Measurements from ENCODE around the gene CXorf65.

CXorf65 gene

GRCh38 chrX:71106427-71106826 lies at the start of gene CXorf65:
CXorf65 (minus strand) TSS chrX:71106740; CDS start chrX:71106556, 184 bp downstream.
- DNase-seq: peak; percentile 17 to 55

- DNase-seq: no peak
These were observed 48.1 kb upstream of the CXorf65 start for GRCh38 chrX:71154641-71155040.

GRCh38 chrX:71154196-71154595 lies 47.7 kb upstream of the CXorf65 start:
- no peak for DNase-seq

- DNase-seq: no peak
These were observed 44.8 kb upstream of the CXorf65 start for GRCh38 chrX:71151366-71151765.

- DNase-seq: no peak
These were observed 41.7 kb upstream of the CXorf65 start for GRCh38 chrX:71148278-71148663.

- no peak for DNase-seq
These were observed 41.1 kb upstream of the CXorf65 start for GRCh38 chrX:71147496-71148277.

- DNase-seq: no peak
These were observed 38.1 kb upstream of the CXorf65 start, which contains the start of gene NLGN3 for GRCh38 chrX:71144651-71145050. NLGN3 (plus strand) TSS chrX:71144841; CDS start chrX:71147750, 2,909 bp downstream.

- DNase-seq: no peak
These were observed 37.0 kb upstream of the CXorf65 start for GRCh38 chrX:71143508-71143907.

- DNase-seq: no peak
These were observed 33.9 kb upstream of the CXorf65 start for GRCh38 chrX:71140440-71140839.

- DNase-seq: no peak
These were observed 25.0 kb upstream of the CXorf65 start for GRCh38 chrX:71131510-71131909.

- DNase-seq: peak; percentile 76 to 83
These were observed 22.6 kb upstream of the CXorf65 start for GRCh38 chrX:71128915-71129765.

- DNase-seq: no peak
These were observed 21.8 kb upstream of the CXorf65 start for GRCh38 chrX:71128166-71128833.

- DNase-seq: no peak
These were observed 12.5 kb upstream of the CXorf65 start for GRCh38 chrX:71118985-71119535.

GRCh38 chrX:71118032-71118984 lies 11.8 kb upstream of the CXorf65 start, which contains the start of gene MED12:
MED12 (plus strand) TSS chrX:71118596; CDS start chrX:71118755, 159 bp downstream.
- peak; percentile 81 to 85 for DNase-seq

- no peak for DNase-seq
These were observed 10.8 kb upstream of the CXorf65 start for GRCh38 chrX:71117358-71117757.

GRCh38 chrX:71111921-71112431 lies 5.4 kb upstream of the CXorf65 start:
- DNase-seq: peak; percentile 21 to 65

GRCh38 chrX:71111141-71111843 lies 4.8 kb upstream of the CXorf65 start, which contains the start of gene IL2RG:
IL2RG (minus strand) TSS chrX:71111577; CDS start chrX:71111539, 38 bp downstream.
- peak; percentile 90 to 93 for DNase-seq

GRCh38 chrX:71109051-71109450 lies 2.5 kb upstream of the CXorf65 start:
- peak in 1 of 2 donors; percentile 46 for DNase-seq

GRCh38 chrX:71107762-71108360 lies 1.3 kb upstream of the CXorf65 start:
- DNase-seq: peak; percentile 23 to 56

GRCh38 chrX:71107245-71107644 lies 705 bp upstream of the CXorf65 start:
- DNase-seq: no peak

All from CD4-positive, alpha-beta T cell treated with Interferon alpha-2 for 1 hour (primary cell).